Osteocyte (in vitro differentiated cells): ENCODE data around the gene PHLDB2. TPM values are rescaled to one million over a fixed set of nuclear protein-coding genes. Genes with fewer than 3 reads are reported as not detected.

Source experiments
- DNase-seq: peaks from one replicate; pipeline ENCODE4 v3.0.0; 2021; ENCODE audit warnings: mixed read lengths; ENCODE audit not compliant: unreplicated experiment; ENCODE audit errors: extremely low spot score
- H3K27ac Mint-ChIP-seq: one replicate; pipeline ENCODE4 v1.8.0; 2021; ENCODE audit warnings: mild to moderate bottlenecking, mixed read lengths; ENCODE audit not compliant: unreplicated experiment
- H3K27me3 Mint-ChIP-seq: one replicate; pipeline ENCODE4 v1.8.0; 2021; ENCODE audit warnings: mixed read lengths; ENCODE audit not compliant: unreplicated experiment
- H3K36me3 Mint-ChIP-seq: one replicate; pipeline ENCODE4 v1.8.0; 2021; ENCODE audit warnings: mixed read lengths; ENCODE audit not compliant: unreplicated experiment
- H3K4me1 Mint-ChIP-seq: one replicate; pipeline ENCODE4 v1.8.0; 2021; ENCODE audit warnings: mixed read lengths; ENCODE audit not compliant: unreplicated experiment
- H3K4me3 Mint-ChIP-seq: one replicate; pipeline ENCODE4 v1.8.0; 2021; ENCODE audit warnings: mild to moderate bottlenecking, moderate library complexity, mixed read lengths; ENCODE audit not compliant: unreplicated experiment
- H3K9me3 Mint-ChIP-seq: one replicate; pipeline ENCODE4 v1.8.0; 2021; ENCODE audit warnings: mixed read lengths; ENCODE audit not compliant: unreplicated experiment
- total RNA-seq: library from RNA; stranded (reverse); gene quantifications from 2 replicates; pipeline ENCODE4 v1.2.1, GENCODE V29; 2021
- TF ChIP-seq, protein P1 (sequence below): fragments of 200-600 bp; sonication (generic); IDR thresholded peaks from 2 replicates; pipeline ENCODE4 v1.5.0; 2021; ENCODE audit warnings: antibody characterized with exemption, mild to moderate bottlenecking, moderate library complexity

The PHLDB2 gene
- total RNA-seq, 1 donor from 2014 or later: 134 TPM

- no peak overlapping the region for H3K4me3 Mint-ChIP-seq
- no peak for DNase-seq
- H3K9me3 Mint-ChIP-seq: peaks cover 12% of the 10 kb centered on the region
- TF ChIP-seq, protein P1, sequence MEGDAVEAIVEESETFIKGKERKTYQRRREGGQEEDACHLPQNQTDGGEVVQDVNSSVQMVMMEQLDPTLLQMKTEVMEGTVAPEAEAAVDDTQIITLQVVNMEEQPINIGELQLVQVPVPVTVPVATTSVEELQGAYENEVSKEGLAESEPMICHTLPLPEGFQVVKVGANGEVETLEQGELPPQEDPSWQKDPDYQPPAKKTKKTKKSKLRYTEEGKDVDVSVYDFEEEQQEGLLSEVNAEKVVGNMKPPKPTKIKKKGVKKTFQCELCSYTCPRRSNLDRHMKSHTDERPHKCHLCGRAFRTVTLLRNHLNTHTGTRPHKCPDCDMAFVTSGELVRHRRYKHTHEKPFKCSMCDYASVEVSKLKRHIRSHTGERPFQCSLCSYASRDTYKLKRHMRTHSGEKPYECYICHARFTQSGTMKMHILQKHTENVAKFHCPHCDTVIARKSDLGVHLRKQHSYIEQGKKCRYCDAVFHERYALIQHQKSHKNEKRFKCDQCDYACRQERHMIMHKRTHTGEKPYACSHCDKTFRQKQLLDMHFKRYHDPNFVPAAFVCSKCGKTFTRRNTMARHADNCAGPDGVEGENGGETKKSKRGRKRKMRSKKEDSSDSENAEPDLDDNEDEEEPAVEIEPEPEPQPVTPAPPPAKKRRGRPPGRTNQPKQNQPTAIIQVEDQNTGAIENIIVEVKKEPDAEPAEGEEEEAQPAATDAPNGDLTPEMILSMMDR: no peak
- no peaks in the 10 kb centered on the region for H3K27me3 Mint-ChIP-seq
- H3K36me3 Mint-ChIP-seq: peaks cover 64% of the 10 kb centered on the region
- no peak overlapping the region for H3K27ac Mint-ChIP-seq
- peaks cover 33% of the 10 kb centered on the region for H3K4me1 Mint-ChIP-seq
Observed at GRCh38 chr3:111885578-111885977, 26.5 kb downstream of the PHLDB2 start.

DNA sequence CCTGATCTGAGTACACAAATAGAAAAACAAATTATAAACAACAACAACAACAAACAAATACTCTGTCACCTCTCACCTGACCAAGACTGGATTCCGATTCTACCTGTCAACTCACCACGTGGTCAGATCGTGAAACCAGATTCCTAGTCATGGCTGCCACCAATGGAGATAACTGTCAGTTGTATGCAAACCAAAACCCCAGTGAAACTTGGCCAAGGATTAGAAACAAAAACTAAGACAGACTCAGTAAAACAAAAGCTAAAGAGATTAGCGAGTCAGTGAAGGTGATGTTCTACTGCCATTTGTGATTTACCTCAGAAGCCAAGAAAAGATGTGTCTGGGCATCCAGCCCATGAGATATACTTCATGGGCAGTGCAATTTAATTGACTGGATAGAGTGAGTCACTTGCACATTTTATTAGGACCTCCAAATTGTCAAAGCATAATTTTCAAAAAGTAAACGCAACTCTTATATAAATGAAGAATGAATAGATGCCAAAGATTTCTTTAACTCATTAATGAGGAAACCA lies 31.1 kb downstream of the PHLDB2 start:
- DNase-seq: no peak
- H3K9me3 Mint-ChIP-seq: no peaks in the 10 kb centered on the region

DNA sequence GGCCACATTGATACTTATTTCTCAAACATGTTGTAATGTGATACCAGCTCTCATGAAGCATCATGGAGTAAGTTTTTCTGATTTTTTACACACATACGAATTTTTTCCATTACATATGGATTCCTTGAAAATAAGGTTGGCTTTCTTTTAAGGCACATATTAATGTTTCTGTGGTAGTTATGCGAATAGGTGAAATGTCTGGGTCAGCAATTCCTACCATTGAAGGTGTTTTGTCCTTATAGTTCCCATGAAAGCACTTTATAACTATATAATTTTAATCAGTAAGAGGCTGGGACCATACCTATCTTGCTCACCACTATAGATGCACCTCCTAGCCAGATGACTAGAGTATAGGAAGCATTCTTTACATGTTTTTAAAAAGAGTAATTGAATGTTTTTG lies 33.0 kb downstream of the PHLDB2 start:
- Mint-ChIP-seq H3K27me3 (no peaks in the 10 kb centered on the region), H3K4me3 (no peak overlapping the region), H3K9me3 (no peaks in the 10 kb centered on the region), H3K36me3 (peaks cover 28% of the 10 kb centered on the region), H3K4me1 (peaks cover 18% of the 10 kb centered on the region), H3K27ac (no peak overlapping the region)
- no peak for DNase-seq
- TF ChIP-seq, protein P1: no peak

More for the DNA sequence above, 31.1 kb downstream of the PHLDB2 start:
- Mint-ChIP-seq H3K27me3 (no peaks in the 10 kb centered on the region), H3K4me1 (peaks cover 24% of the 10 kb centered on the region), H3K27ac (peak overlapping the region; percentile 15), H3K36me3 (peaks cover 44% of the 10 kb centered on the region), H3K4me3 (no peak overlapping the region)
- TF ChIP-seq, protein P1: no peak

- peaks cover 28% of the 10 kb centered on the region for H3K36me3 Mint-ChIP-seq
- peaks cover 9% of the 10 kb centered on the region for H3K9me3 Mint-ChIP-seq
- H3K27me3 Mint-ChIP-seq: no peaks in the 10 kb centered on the region
- no peak overlapping the region for H3K27ac Mint-ChIP-seq
- no peak for DNase-seq
- H3K4me3 Mint-ChIP-seq: no peak overlapping the region
- H3K4me1 Mint-ChIP-seq: peaks cover 14% of the 10 kb centered on the region
- TF ChIP-seq, protein P1: peak; percentile 45
Observed at GRCh38 chr3:111895071-111895470, 36.0 kb downstream of the PHLDB2 start.

DNA sequence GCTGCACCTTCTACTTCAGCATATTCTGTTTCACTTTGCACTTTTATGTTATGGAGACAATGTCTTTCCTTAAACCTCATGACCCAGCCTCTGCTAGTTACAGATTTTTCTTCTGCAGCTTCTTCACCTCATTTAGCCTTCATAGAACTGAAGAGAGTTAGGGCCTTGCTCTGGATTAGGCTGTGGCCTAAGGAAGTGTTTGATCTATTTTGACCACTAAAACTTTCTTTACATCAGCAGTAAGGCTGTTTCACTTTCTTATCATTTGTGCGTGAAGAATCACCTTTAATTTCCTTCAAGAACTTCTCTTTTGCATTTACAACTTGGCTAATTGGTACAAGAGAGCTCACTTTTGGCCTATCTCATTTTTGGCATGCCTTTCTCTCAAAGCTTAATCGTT lies 40.9 kb downstream of the PHLDB2 start:
- Mint-ChIP-seq H3K4me1 (peaks cover 30% of the 10 kb centered on the region), H3K9me3 (peaks cover 9% of the 10 kb centered on the region), H3K4me3 (no peak overlapping the region), H3K27me3 (no peaks in the 10 kb centered on the region), H3K27ac (peak overlapping the region; percentile 47), H3K36me3 (peaks cover 44% of the 10 kb centered on the region)
- TF ChIP-seq, protein P1: no peak
- no peak for DNase-seq
